ENCODE data around the gene PDE6H.
A peak's percentile ranks its signal among the peaks of the same experiment; 100 is the strongest.

PDE6H gene

GRCh38 chr12:14986449-14986848 is 13.6 kb downstream of the PDE6H start:
- Histone ChIP-seq H3K9me3 (ENCODE audit: insufficient read depth, low read depth, low read length) (no peaks in the 10 kb centered on the region), H3K4me1 (ENCODE audit: insufficient read depth, low read length, poor library complexity, severe bottlenecking) (peaks cover 28% of the 10 kb centered on the region), H3K79me2 (ENCODE audit: insufficient read depth, low read length) (no peaks in the 10 kb centered on the region)

DNA sequence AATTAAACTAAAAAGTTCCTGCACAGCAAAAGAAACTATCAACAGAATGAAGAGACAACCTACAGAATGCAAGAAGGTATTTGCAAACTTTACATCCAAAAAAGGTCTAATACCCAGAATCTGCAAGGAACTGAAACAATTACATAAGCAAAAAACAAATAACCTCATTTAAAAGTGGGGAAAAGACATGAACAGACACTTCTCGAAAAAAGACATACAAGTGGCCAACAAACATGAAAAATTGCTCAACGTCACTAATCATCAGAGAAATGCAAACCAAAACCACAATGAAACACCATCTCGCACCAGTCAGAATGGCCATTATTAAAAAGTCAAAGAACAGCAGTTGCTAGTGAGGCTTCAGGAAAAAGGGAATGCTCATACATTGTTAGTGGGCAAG is 15.2 kb downstream of the PDE6H start:
- Histone ChIP-seq H3K4me3 (ENCODE audit: low read length, poor library complexity, severe bottlenecking) (no peak overlapping the region), H3K9me3 (ENCODE audit: insufficient read depth, low read depth, low read length) (no peaks in the 10 kb centered on the region), H3K4me2 (ENCODE audit: low read depth, low read length, poor library complexity, severe bottlenecking) (no peak overlapping the region), H3K9me2 (replicated peaks; ENCODE audit: low read depth, low read length) (no peaks in the 10 kb centered on the region), H3K36me3 (ENCODE audit: insufficient read depth, low read length) (no peaks in the 10 kb centered on the region), H3K27me3 (ENCODE audit: insufficient read depth, low read length, poor library complexity, severe bottlenecking) (no peaks in the 10 kb centered on the region), H2AFZ (ENCODE audit: low read length) (no peak overlapping the region), H4K20me1 (ENCODE audit: insufficient read depth, low read length, poor library complexity, severe bottlenecking) (no peaks in the 10 kb centered on the region), H3K9ac (ENCODE audit: low read depth, low read length, poor library complexity, severe bottlenecking) (no peak overlapping the region), H3K79me2 (ENCODE audit: insufficient read depth, low read length) (no peaks in the 10 kb centered on the region), H3F3A (ENCODE audit: low read depth) (no peaks in the 10 kb centered on the region), H3K4me1 (ENCODE audit: insufficient read depth, low read length, poor library complexity, severe bottlenecking) (peaks cover 22% of the 10 kb centered on the region)
- TF ChIP-seq CTCF (conservative IDR thresholded peaks at IDR 0.05; ENCODE audit: low read length) = no peak

More at GRCh38 chr12:14986449-14986848, 13.6 kb downstream of the PDE6H start:
- H3K4me3 ChIP-seq (ENCODE audit: low read length, poor library complexity, severe bottlenecking) = no peak overlapping the region
- no peaks in the 10 kb centered on the region for H3K27me3 ChIP-seq (ENCODE audit: insufficient read depth, low read length, poor library complexity, severe bottlenecking)
- H3K9me2 ChIP-seq (replicated peaks; ENCODE audit: low read depth, low read length) = no peaks in the 10 kb centered on the region
- H2AFZ ChIP-seq (ENCODE audit: low read length) = no peak overlapping the region
- H4K20me1 ChIP-seq (ENCODE audit: insufficient read depth, low read length, poor library complexity, severe bottlenecking) = no peaks in the 10 kb centered on the region
- no peak overlapping the region for H3K9ac ChIP-seq (ENCODE audit: low read depth, low read length, poor library complexity, severe bottlenecking)
- no peaks in the 10 kb centered on the region for H3F3A ChIP-seq (ENCODE audit: low read depth)
- TF ChIP-seq CTCF (conservative IDR thresholded peaks at IDR 0.05; ENCODE audit: low read length) (peak; percentile 63), EZH2phosphoT487 (IDR thresholded peaks at IDR 0.05; ENCODE audit: borderline replicate concordance) (no peak)
- H3K4me2 ChIP-seq (ENCODE audit: low read depth, low read length, poor library complexity, severe bottlenecking) = no peak overlapping the region
- no peaks in the 10 kb centered on the region for H3K36me3 ChIP-seq (ENCODE audit: insufficient read depth, low read length)

GRCh38 chr12:14989790-14990189 is 16.9 kb downstream of the PDE6H start:
- H3F3A ChIP-seq (ENCODE audit: low read depth) = no peaks in the 10 kb centered on the region
- H3K4me1 ChIP-seq (ENCODE audit: insufficient read depth, low read length, poor library complexity, severe bottlenecking) = peaks cover 21% of the 10 kb centered on the region
- TF ChIP-seq CTCF (conservative IDR thresholded peaks at IDR 0.05; ENCODE audit: low read length) = no peak
- TF ChIP-seq EZH2phosphoT487 (IDR thresholded peaks at IDR 0.05; ENCODE audit: borderline replicate concordance) = no peak
- no peaks in the 10 kb centered on the region for H3K9me2 ChIP-seq (replicated peaks; ENCODE audit: low read depth, low read length)
- no peak overlapping the region for H2AFZ ChIP-seq (ENCODE audit: low read length)
- H3K79me2 ChIP-seq (ENCODE audit: insufficient read depth, low read length) = no peaks in the 10 kb centered on the region
- no peaks in the 10 kb centered on the region for H4K20me1 ChIP-seq (ENCODE audit: insufficient read depth, low read length, poor library complexity, severe bottlenecking)
- no peak overlapping the region for H3K9ac ChIP-seq (ENCODE audit: low read depth, low read length, poor library complexity, severe bottlenecking)
- no peaks in the 10 kb centered on the region for H3K27me3 ChIP-seq (ENCODE audit: insufficient read depth, low read length, poor library complexity, severe bottlenecking)
- no peak overlapping the region for H3K4me3 ChIP-seq (ENCODE audit: low read length, poor library complexity, severe bottlenecking)
- H3K9me3 ChIP-seq (ENCODE audit: insufficient read depth, low read depth, low read length) = no peaks in the 10 kb centered on the region
- H3K36me3 ChIP-seq (ENCODE audit: insufficient read depth, low read length) = no peaks in the 10 kb centered on the region
- no peak overlapping the region for H3K4me2 ChIP-seq (ENCODE audit: low read depth, low read length, poor library complexity, severe bottlenecking)

Measured in Loucy (cell line).